ENCODE measurements around the gene OR5AR1. TPM values are rescaled to one million over a fixed set of nuclear protein-coding genes. Genes with fewer than 3 reads are reported as not detected.

The OR5AR1 gene
- total RNA-seq, 1 experiment from 2014 or later, result not detected

DNA sequence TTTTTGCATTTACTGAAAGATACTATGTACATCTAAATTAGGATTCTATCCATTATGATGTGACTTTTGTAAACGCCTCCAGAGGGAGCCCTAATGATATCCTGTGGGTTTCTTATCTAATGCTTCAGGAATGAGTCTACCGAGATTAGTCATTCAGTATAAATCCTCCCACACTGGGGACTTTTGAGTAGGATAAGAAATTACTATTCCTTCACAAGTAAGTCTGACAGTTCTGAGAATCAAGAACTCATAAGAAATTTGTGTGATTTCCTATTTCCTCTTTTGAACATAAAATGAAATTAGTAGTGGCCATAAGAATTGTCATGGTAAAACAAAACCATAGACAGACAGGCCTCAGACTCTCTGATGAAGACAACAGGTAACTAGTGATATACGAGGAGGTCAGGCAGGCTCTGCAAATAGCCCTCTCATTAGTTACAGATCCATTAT is 38.8 kb upstream of the OR5AR1 start:
- Mint-ChIP-seq H3K27ac (peak overlapping the region in 1 of 3 experiments; percentile 63; a peak in 1 of 7 replicates), H3K27me3 (ENCODE audit: low read depth) (no peaks in the 10 kb centered on the region), H3K9me3 (no peaks in the 10 kb centered on the region; a peak in 1 of 5 replicates), H3K4me1 (peaks cover 5 to 9% of the 10 kb centered on the region in 2 experiments), H3K36me3 (ENCODE audit: insufficient read depth in 1 of 3, low read depth in 3 of 3) (no peaks in the 10 kb centered on the region), H3K4me3 (no peak overlapping the region)
- H2AFZ ChIP-seq (ENCODE audit: low read length), result no peak overlapping the region
- no peaks in the 10 kb centered on the region for H3K79me1 ChIP-seq (ENCODE audit: insufficient read depth, low read depth, low read length, poor library complexity, severe bottlenecking)
- no peak overlapping the region for H2BK5ac ChIP-seq (ENCODE audit: insufficient read length, low read length)
- H3K23me2 ChIP-seq (ENCODE audit: insufficient read length, low read depth, low read length, poor library complexity, severe bottlenecking), result no peaks in the 10 kb centered on the region
- no peak overlapping the region for H3K23ac ChIP-seq (ENCODE audit: insufficient read length, low read depth, low read length)
- no peak overlapping the region for H4K91ac ChIP-seq (ENCODE audit: insufficient read length, low read depth, low read length)
- H3T11ph ChIP-seq (ENCODE audit: low read length), result no peak overlapping the region
- no peak overlapping the region for H3K9ac ChIP-seq (ENCODE audit: extremely low read depth, insufficient read length, low read length)
- H3K27me3 ChIP-seq (ENCODE audit: insufficient read depth, low read length), result no peaks in the 10 kb centered on the region
- no peak overlapping the region for H3K4ac ChIP-seq (ENCODE audit: low read depth, low read length)
- H4K20me1 ChIP-seq (ENCODE audit: control insufficient read depth, insufficient read depth, insufficient read length), result no peaks in the 10 kb centered on the region
- no peak overlapping the region for H3K27ac ChIP-seq (ENCODE audit: insufficient read length, low read depth, low read length)
- H2BK20ac ChIP-seq (ENCODE audit: low read depth, low read length, poor library complexity, severe bottlenecking), result no peak overlapping the region
- H3K56ac ChIP-seq (ENCODE audit: insufficient read length, low read depth, low read length), result no peak overlapping the region
- no peak overlapping the region for H3K18ac ChIP-seq (ENCODE audit: insufficient read length, low read depth, low read length)
- no peak overlapping the region for H3K4me2 ChIP-seq (ENCODE audit: insufficient read depth, insufficient read length, low read length)
- DNase-seq, result no peak
- no peak overlapping the region for H4K5ac ChIP-seq (ENCODE audit: insufficient read length, low read depth, low read length)
- no peak overlapping the region for H2AK5ac ChIP-seq (ENCODE audit: insufficient read length, low read length)
- H2BK12ac ChIP-seq (ENCODE audit: insufficient read length, low read depth, low read length), result no peak overlapping the region
- WGBS (ENCODE audit: extremely low coverage, insufficient read length, low lambda C conversion rate), result no CpG with 5 or more reads among the region's 3 CpGs
- no peak overlapping the region for H2BK120ac ChIP-seq (ENCODE audit: low read depth, low read length, poor library complexity, severe bottlenecking)
- no peaks in the 10 kb centered on the region for H3K79me2 ChIP-seq (ENCODE audit: insufficient read depth, low read length)
- TF ChIP-seq, protein P1, sequence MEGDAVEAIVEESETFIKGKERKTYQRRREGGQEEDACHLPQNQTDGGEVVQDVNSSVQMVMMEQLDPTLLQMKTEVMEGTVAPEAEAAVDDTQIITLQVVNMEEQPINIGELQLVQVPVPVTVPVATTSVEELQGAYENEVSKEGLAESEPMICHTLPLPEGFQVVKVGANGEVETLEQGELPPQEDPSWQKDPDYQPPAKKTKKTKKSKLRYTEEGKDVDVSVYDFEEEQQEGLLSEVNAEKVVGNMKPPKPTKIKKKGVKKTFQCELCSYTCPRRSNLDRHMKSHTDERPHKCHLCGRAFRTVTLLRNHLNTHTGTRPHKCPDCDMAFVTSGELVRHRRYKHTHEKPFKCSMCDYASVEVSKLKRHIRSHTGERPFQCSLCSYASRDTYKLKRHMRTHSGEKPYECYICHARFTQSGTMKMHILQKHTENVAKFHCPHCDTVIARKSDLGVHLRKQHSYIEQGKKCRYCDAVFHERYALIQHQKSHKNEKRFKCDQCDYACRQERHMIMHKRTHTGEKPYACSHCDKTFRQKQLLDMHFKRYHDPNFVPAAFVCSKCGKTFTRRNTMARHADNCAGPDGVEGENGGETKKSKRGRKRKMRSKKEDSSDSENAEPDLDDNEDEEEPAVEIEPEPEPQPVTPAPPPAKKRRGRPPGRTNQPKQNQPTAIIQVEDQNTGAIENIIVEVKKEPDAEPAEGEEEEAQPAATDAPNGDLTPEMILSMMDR (conservative IDR thresholded peaks at IDR 0.05), result peak; percentile 82
- peaks cover 3% of the 10 kb centered on the region; the same call in 1 of the 2 replicates for H3K4me1 ChIP-seq (ENCODE audit: insufficient read depth, low read length)
- no peak overlapping the region for H4K8ac ChIP-seq (replicated peaks; ENCODE audit: insufficient read length, low read depth, low read length)
- no peaks in the 10 kb centered on the region for H3K9me3 ChIP-seq (ENCODE audit: control insufficient read depth, low read depth, low read length)
- H2BK15ac ChIP-seq (ENCODE audit: low read depth, low read length), result no peak overlapping the region
- H3K14ac ChIP-seq (ENCODE audit: insufficient read depth, low read length), result no peak overlapping the region
